ENCODE results near the gene ADAMTS17. TPM values are rescaled to one million over a fixed set of nuclear protein-coding genes. Genes with fewer than 3 reads are reported as not detected.

Gene ADAMTS17
- total and polyA plus RNA-seq, 7 donors, result 4.4 to 93.0 (median 7.2) TPM

GRCh38 chr15:100355342-100355741 is 13.6 kb upstream of the ADAMTS17 start:
- Histone ChIP-seq H3K27me3 (ENCODE audit: insufficient read depth in 3 of 3, low read length in 2 of 3) (no peaks in the 10 kb centered on the region), H3K9me3 (no peaks in the 10 kb centered on the region), H3K27ac (no peak overlapping the region), H3K4me1 (no peaks in the 10 kb centered on the region), H3K4me3 (no peak overlapping the region), H3K36me3 (ENCODE audit: insufficient read depth in 1 of 2, low read depth in 1 of 2) (no peaks in the 10 kb centered on the region)
- DNase-seq, result no peak
- WGBS, 3 donors, result 75 to 84% (median 80%) methylated on average over 2 of the region's 2 CpGs
- intact Hi-C loops (cut with DNase I), result no loop called here
- TF ChIP-seq, protein P1, sequence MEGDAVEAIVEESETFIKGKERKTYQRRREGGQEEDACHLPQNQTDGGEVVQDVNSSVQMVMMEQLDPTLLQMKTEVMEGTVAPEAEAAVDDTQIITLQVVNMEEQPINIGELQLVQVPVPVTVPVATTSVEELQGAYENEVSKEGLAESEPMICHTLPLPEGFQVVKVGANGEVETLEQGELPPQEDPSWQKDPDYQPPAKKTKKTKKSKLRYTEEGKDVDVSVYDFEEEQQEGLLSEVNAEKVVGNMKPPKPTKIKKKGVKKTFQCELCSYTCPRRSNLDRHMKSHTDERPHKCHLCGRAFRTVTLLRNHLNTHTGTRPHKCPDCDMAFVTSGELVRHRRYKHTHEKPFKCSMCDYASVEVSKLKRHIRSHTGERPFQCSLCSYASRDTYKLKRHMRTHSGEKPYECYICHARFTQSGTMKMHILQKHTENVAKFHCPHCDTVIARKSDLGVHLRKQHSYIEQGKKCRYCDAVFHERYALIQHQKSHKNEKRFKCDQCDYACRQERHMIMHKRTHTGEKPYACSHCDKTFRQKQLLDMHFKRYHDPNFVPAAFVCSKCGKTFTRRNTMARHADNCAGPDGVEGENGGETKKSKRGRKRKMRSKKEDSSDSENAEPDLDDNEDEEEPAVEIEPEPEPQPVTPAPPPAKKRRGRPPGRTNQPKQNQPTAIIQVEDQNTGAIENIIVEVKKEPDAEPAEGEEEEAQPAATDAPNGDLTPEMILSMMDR (IDR thresholded peaks at IDR 0.05), result no peak
- no peak for ATAC-seq

- intact Hi-C loops (cut with DNase I), result loop anchor here in 1 of 2 donors (5.0 kb wide), 1 partner anchor 79 kb away; no protein-coding TSS in a partner anchor
- H3K4me3 ChIP-seq, result no peak overlapping the region
- no peaks in the 10 kb centered on the region for H3K9me3 ChIP-seq
- H3K4me1 ChIP-seq, result no peaks in the 10 kb centered on the region
- WGBS, 3 donors, result 90 to 94% (median 91%) methylated on average over 3 of the region's 3 CpGs
- H3K27me3 ChIP-seq (ENCODE audit: insufficient read depth in 3 of 3, low read length in 2 of 3), result no peaks in the 10 kb centered on the region
- DNase-seq, result no peak
- no peak for ATAC-seq
- TF ChIP-seq, protein P1 (IDR thresholded peaks at IDR 0.05), result no peak
- no peak overlapping the region for H3K27ac ChIP-seq
- no peaks in the 10 kb centered on the region for H3K36me3 ChIP-seq (ENCODE audit: insufficient read depth in 1 of 2, low read depth in 1 of 2)
Measured at GRCh38 chr15:100353449-100353848, 11.7 kb upstream of the ADAMTS17 start.

GRCh38 chr15:100350434-100351226 is 8.9 kb upstream of the ADAMTS17 start:
- TF ChIP-seq, protein P1 (IDR thresholded peaks at IDR 0.05), result no peak
- H3K9me3 ChIP-seq, result no peaks in the 10 kb centered on the region
- H3K27me3 ChIP-seq (ENCODE audit: insufficient read depth in 3 of 3, low read length in 2 of 3), result no peaks in the 10 kb centered on the region
- H3K4me1 ChIP-seq, result no peaks in the 10 kb centered on the region
- intact Hi-C loops (cut with DNase I), result loop anchor here in 1 of 2 donors (1.0 to 5.0 kb wide), 3 partner anchors 82 to 252 kb away; partner anchors contain the start of genes ASB7 and LINS1
- DNase-seq (no peak), ATAC-seq (no peak)
- H3K27ac ChIP-seq, result peak overlapping the region; percentile 94
- WGBS, 3 donors, result 44 to 53% (median 48%) methylated on average over 19 of the region's 19 CpGs
- H3K36me3 ChIP-seq (ENCODE audit: insufficient read depth in 1 of 2, low read depth in 1 of 2), result no peaks in the 10 kb centered on the region
- peak overlapping the region; percentile 79 for H3K4me3 ChIP-seq

- Histone ChIP-seq H3K9me3 (no peaks in the 10 kb centered on the region), H3K27ac (peak overlapping the region; percentile 94), H3K27me3 (ENCODE audit: insufficient read depth in 3 of 3, low read length in 2 of 3) (no peaks in the 10 kb centered on the region), H3K4me3 (peak overlapping the region; percentile 79), H3K4me1 (no peaks in the 10 kb centered on the region), H3K36me3 (ENCODE audit: insufficient read depth in 1 of 2, low read depth in 1 of 2) (no peaks in the 10 kb centered on the region)
- 0 to 1% (median 1%) methylated on average over 43 of the region's 43 CpGs for WGBS, 3 donors
- ATAC-seq (peak; percentile 95 to 97 (median 96)), DNase-seq (peak; percentile 94 to 97)
- intact Hi-C loops (cut with DNase I), result loop anchor here (1.0 to 10.0 kb wide), 6 partner anchors 82 to 655 kb away; partner anchors contain the start of genes ASB7 (in 1 of the 2) and LINS1 (in 1 of the 2)
- TF ChIP-seq, protein P1 (IDR thresholded peaks at IDR 0.05), result peak; percentile 83
Measured at GRCh38 chr15:100349696-100350433, 8.1 kb upstream of the ADAMTS17 start.

Data from psoas muscle (tissue), 8 donors.